GM12873 (cell line): ENCODE measurements around the gene SPATA3.

Source experiments
- CTCF ChIP-seq: IDR thresholded peaks from 2 replicates; pipeline ENCODE4 v1.5.1; 2012; ENCODE audit warnings: low read depth, mild to moderate bottlenecking, moderate library complexity, low read length, control low read depth; ENCODE audit not compliant: insufficient read depth; ENCODE audit errors: missing control alignments

SPATA3 gene

GRCh38 chr2:230952226-230952956 lies 43.5 kb upstream of the SPATA3 start:
- no peak for TF ChIP-seq CTCF

- TF ChIP-seq CTCF: no peak
Measured at GRCh38 chr2:230953845-230954244, 42.1 kb upstream of the SPATA3 start.

DNA sequence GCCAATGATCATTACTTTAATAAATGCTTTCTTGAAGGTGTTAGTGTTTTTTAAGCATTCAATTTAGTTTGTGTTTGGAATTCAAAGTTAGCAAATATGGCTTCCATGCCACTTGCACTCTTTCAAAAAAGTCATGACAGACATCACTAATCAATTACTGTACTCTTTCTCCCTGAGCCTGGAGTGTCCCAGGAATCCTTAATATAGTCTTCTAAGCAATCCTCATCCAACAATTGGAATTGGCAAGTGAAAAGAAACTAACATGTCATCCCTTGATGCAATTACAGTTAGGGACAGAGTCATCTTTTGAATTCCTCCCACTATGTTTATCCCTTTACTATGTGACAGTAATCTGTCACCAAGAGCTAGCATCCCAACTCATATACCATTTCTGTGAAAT lies 41.2 kb upstream of the SPATA3 start:
- no peak for TF ChIP-seq CTCF

DNA sequence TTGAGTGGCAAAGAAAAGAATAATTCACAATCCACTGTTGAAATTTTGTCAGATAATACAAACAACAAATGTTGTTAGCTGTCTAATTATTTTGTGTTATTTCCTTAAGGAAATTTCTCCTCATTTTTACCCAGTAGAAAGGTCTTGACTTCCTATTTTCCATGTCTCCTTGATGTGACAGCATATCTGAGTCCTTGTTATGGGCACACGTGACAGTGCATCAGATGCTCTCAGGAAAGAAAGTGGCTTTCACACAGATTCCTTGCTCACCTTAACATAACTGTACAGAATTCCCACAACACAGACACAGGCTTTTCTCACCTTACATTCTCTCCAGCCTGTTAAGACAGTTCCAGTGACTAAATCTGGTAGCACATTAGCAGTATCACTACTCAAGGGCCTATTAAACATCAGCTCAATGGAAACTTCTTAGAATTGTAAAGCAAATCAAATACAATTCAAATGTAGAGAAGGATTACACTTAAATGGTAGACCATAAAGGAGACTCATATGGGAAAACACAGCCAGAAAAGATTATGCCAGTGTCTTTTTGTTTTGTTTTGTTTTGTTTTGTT lies 40.7 kb upstream of the SPATA3 start:
- no peak for TF ChIP-seq CTCF

- no peak for TF ChIP-seq CTCF
Measured at GRCh38 chr2:230956827-230957755, 38.8 kb upstream of the SPATA3 start.

DNA sequence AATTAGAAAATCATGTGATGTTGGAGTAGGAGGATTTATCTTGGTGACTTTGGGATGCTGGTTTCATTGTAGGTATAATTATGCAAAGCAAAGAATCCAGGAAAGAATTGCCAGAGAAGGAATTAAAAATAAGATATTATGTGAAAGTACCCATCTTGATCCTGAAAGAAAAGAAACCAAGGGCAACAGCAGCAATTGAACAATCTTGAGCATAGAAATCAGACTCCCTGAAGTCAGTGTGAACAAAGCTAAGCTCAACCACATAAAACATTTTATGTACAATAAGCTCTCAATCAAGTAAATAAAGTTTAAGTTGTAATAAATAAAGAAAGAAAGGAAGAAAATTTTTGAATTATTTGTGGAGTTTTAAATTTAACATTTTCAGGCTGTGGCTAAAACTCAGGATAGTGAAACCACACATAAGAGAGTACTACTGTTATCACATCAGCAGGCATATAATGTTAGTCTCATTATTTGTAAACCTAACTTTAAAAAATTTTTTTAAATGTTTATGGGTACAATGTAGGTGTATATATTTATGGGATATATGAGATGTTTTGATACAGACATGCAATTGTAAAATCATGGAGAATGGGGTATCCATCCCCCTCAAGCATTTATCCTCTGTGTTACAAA lies 38.0 kb upstream of the SPATA3 start:
- no peak for TF ChIP-seq CTCF
